Measurements from ENCODE around the gene CCNF. TPM values are rescaled to one million over a fixed set of nuclear protein-coding genes. Genes with fewer than 3 reads are reported as not detected.

The CCNF gene
- total RNA-seq, 1 donor = 4.8 TPM

DNA sequence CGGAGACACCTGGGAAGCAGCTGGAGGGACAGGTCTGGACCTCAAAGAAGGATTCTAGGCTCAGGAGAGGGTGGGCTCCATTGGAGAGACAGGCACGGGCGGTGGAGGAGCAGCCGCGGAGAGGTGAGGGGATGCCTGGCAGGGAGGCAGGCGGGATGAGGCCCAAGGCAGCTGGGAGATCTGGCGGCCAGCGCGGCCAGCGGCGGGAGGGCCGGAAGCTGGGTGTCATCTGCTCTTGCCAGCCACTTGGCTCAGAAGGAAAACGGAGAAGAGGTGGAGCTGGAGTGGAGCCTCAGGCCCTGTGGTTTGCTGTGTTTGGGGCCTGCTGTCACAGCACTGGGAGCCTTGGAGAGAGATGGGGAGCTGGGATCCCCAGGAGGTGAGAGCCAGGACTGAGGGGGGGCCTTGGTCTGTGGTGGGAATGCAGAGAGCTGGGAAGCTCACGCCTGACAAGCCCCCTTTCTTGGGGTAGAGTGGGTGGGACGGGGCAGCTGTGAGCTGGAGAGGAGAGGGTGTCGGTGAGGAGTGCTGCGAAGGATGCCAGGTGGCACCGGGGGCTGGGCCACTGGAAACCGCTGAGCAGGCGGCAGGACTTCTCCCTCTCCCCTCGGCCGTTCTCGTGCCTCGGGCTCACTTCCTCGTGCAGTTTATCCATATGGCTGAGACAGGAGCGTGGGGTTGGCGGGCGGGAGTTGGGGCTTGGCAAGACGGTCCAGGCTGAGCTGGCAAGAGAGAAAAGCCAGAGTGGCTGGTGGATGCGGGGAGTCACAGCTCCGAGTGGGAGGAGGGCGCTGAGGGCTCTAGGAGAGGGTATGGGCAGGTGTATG, 53.7 kb downstream of the CCNF start:
- DNase-seq (ENCODE audit: low read depth in 2 of 3, low spot score in 2 of 3) = no peak

DNA sequence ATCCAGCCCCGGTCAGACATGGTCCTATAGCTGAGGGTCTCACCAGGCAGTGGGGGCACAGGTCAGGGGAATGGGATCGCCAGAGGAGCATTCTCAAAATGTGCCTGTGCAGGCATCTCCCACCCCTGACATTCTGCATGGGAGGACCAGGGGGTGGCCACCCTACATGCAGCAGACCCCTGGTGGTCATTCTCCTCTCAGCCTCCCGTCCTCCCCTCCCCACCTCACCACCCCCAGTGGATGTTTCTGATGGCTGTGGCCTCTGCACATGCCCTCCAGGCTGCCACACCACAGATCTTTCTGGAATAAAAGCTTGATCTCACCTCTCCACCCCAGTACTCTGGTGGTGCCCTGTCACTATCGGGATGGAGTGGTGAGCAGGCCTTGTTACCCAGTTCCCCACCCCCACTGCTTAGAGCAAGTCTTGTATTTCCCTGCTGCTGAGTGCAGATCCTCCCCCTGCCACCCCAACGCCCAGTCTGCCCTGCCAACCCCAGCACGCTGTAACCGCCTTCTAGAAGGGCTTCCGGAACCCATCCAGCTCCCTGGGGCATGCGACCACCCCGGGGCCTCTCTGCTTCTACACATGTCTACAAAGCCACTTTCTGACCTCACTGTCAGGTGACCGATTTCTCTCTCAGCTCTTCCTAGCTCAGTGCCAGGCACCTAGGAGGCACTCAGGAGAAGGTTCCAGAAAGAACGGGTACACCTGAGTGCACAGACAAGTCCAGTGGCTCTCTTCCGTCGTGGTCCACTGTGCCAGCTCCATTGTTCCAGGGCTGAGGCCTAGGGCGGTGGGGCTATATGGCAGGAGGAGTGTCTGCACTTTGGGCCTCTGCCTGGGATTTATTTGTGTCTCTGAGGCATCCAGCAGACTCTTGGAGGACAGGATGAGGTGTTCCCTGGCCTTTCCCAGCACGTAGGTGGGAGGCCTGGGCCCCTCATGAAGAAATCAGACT, 55.0 kb downstream of the CCNF start:
- DNase-seq (ENCODE audit: low read depth in 2 of 3, low spot score in 2 of 3) = no peak

DNA sequence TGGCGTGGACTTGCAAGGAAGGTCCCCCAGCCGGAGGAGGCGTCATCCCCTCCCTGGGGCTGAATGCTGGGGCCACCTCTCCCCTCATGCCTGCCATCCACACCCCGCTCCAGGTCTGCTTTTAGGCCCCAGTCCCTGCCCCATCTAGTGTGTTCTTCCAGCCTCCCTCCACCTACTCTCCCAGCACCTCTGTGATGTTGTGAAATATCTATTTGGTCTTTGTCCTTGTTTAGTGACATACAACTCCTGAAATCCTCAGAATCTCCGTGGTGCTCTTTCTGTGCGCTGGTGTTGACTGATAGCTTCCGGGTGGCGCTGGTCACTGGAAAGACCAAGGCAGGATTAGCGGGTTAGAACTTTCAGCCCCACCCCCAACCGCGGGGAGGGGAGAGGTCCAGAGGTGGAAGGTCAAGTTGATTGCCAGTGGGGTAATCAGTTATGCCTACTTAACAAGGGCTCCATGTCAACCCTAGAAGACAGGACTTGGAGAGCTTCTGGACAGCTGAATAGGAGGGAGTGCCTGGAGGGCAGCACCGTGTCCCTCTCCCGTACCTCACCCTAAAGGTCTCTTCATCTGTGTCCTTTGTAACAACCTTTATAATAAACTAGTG, 55.8 kb downstream of the CCNF start:
- no peak for DNase-seq (ENCODE audit: low read depth in 2 of 3, low spot score in 2 of 3)

DNA sequence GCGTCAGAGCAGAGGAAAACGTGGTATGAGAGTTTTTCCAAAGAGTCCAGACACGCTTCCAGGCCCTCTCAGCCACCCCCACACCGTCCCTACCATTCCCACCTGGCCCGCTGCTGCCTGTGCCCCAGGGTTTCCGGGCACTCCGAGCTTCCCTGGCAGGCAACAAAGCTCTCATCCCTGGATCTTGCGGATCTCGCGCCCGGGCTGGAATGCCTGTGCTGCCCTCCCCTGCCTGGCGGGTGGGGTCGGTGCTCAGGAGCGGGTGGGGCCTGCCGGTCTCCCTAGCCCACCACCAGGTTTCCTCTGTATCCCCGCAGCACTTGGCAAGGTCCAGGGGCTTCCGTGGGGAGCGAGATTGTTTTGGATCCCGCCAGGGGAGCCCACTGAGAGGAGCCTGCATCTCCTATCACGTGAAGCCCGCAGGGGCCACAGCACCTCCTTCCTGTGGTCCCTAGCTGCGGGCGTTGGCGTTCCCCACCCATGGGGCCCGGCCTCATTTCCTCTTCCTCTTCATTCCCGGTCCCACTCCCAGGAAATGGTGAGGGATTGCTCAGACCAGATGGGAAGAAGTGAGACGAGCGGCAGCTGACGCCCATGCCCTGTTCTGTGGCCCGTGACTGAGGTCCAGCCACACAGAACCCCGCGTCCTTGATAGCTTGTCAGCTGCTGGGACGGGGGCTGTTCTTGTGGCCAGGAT, 56.7 kb downstream of the CCNF start:
- no peak for DNase-seq (ENCODE audit: low read depth in 2 of 3, low spot score in 2 of 3)

DNA sequence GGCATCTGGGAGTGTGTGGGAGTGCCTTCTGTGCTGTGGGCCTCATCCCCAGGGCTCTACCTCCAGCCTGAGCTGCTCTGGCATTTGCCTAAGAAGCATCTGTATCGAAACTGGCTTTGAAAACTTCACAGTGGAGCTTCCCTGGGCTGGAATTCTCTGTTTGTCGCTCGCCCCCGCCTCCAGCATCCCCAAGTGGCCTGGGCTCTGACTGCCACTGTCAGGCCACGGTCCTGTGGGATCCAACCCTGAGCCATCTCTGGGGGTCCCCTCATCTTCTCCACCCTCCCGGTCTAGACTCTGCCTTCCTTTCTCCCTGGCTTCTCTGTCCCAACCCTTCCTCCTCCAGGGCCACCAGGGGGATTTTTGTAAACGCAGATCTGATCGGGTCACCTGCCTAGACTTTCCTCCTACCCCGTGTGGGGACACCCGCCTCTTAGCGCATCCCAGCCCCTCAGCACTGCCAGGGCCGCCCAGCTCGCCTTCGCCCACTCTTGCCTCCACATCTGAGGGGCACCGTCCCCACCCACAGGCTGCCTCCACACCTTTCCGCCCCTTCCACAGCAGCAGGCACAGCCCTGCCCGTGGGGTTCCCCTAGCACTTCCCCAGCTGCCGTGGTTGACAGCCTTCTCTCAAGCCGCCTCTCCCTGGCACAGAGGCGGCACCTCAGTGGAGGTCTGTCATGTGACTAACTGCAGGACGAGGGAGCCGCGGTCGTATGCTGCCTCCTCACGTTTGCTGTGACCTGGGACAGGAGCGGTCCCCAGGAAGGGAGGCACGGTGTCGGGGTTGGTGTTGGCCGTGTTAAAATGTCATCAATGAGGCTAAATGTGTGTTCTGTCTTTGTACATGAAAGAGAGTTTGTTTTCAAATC, 57.6 kb downstream of the CCNF start:
- DNase-seq (ENCODE audit: low read depth in 2 of 3, low spot score in 2 of 3) = peak; percentile 54 to 82 (median 82)

DNA sequence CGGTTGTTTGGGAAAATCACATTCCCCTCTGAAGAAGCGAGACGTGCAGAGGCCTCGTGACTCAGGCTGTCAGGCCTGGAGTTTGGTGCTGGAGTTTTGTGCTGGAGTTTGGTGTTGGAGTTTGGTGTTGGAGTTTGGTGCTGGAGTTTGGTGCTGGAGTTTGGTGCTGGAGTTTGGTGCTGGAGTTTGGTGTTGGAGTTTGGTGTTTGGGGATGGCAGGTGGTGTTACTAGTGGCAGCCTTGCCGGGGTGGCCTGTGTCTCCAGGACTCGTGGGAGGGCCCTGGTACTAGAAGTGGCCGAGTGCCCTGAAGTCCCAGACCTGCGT, 58.2 kb downstream of the CCNF start:
- no peak for DNase-seq (ENCODE audit: low read depth in 2 of 3, low spot score in 2 of 3)

DNA sequence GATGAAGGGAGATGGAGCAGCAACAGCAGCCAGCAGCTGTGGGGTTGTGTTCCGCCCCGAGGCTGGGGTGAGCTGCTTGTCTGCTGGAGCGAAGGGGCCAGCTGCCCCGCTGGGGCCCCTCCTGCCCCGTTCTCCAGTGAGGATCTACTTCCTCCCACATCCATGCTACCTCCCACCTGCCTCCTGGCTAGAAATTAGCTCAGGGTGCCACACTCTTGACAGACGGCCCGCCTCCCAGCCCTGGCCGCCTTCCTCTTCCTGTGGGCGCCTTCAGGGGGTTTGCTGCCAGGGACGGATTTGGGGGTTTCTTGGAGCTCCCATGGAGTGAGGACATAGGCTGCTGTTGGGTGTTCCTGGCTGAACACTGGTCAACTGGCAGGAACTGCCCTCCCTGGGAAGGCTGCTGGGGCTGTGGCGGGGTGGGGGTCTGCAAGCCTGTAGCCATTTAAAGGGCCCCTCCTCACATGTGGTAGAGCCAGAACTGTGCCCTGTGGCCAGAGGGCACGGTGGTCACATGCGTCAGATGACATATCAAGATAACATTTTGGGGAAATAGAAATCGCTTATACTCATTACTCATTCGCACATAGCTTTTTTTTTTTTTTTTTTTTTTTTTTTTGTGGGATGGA, 58.8 kb downstream of the CCNF start:
- DNase-seq (ENCODE audit: low read depth in 2 of 3, low spot score in 2 of 3) = peak in 2 of 3 donors; percentile 81 to 86

DNA sequence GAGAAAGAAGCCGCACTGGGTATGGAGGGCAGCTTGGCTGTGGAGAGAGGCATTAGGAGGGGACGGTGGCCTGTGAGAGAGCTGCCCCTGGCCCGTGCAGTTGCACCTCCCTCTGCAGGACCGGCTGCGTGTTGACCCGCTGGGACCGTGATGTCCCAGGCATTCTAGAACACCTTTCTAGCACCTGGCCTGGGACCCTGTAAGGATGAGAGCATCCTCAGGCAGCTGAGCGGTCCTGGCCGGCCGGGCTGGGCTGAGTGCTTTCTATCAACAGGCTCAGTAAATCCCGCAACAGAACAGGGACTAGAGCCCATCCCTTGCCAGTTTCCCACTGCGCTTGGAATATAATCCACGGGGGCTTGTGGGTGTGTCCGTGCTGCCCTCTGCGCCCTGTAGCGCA, 60.3 kb downstream of the CCNF start:
- no peak for DNase-seq (ENCODE audit: low read depth in 2 of 3, low spot score in 2 of 3)

DNA sequence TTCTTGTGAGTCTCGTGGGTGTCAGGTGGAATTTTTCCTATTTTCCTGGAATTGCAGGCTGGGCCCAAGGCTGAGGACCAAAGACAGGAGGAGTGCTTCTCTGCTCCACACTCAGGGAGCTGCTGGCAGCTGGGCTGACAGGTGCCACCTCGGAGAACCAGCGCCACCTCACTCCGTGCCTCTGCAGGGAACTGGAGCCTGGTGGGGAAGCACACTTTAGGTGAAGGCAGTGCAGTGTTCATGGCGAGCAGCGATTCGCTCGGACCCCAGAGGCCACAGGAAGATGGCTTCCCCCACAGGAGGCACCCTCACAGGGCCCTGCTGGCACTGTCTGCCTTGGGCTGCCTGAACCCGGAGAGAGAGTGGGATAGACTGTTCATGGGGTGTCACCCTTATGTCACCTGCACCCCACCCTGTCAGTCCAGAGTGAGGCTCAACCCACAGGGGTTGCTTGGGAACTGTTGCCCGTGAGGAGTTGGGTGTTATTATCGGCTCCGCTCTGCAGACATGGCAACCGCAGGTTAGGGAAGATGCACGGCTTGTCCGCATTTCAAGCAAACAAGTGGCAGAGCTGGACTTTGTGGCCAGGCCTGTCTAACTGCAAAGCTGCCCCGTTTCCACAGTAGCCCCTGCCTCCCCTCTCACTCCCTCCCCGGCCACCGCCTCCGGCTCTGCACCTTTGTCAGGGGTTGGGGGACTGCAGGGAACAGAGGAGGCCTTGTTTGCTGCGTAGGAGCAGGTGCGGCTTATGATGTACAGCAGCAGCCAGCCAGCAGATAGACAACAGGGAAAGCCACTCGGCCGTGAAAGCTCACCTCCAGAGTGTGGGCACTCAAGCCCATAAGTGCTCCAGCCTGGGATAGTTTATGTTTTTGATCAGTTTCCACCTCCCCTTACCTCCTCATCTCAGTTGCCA, 61.2 kb downstream of the CCNF start:
- no peak for DNase-seq (ENCODE audit: low read depth in 2 of 3, low spot score in 2 of 3)

DNA sequence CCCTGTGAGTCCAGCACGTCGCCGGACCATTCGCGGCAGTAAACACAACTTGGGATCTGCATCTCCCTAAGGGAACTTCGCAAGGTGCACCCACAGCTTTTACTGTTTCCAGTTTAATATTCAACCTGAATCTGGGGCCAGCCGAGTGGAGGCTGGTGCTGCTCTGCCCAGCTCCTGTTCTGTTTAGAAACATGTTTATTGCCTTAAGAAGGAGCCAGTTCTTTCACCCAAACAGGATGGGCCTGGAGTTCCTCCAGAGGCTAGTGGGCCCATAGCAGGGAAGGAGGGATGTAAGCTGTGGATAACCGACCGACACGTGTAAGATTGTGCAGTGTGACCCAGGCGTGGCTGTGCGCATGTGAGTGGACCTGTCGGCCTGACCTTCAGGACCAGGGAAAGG, 63.0 kb downstream of the CCNF start:
- DNase-seq (ENCODE audit: low read depth in 2 of 3, low spot score in 2 of 3) = no peak

DNA sequence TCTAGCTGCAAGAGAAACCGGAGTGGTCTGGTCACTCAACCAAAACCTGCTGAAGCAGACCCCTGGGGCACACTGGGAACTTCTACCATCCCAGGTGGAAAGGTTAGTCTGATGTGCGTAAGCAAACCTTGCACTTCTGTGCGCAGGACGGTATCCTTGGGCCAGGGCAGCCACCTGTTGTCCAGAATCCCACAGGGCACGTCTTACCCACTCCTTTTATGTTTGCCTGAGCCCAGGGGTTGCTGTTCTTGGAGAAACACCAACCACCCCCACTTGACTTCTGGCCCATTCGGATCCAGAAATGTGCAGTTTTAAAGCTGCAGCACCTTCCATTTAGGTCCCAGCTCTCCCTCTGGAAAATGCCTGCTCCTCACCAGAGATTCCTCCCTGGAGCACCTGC, 64.4 kb downstream of the CCNF start:
- DNase-seq (ENCODE audit: low read depth in 2 of 3, low spot score in 2 of 3) = no peak

DNA sequence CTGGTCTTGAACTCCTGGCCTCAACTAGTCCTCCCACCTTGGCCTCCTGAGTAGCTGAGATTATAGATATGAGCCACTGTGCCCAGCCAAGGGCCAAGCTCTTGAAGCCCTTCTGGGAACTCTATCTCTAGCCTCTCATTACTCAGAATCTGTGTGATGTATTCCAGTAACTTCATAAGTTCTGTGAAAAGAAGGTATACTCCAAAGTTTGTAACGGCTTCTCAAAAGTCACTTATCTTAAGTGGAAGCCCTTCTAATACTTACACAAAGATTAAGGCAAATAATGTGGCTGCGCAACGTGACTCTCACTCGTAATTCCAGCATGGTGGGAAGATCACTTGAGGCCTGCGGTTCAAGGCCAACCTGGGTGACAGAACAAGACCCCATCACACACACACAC, 65.4 kb downstream of the CCNF start:
- no peak for DNase-seq (ENCODE audit: low read depth in 2 of 3, low spot score in 2 of 3)

DNA sequence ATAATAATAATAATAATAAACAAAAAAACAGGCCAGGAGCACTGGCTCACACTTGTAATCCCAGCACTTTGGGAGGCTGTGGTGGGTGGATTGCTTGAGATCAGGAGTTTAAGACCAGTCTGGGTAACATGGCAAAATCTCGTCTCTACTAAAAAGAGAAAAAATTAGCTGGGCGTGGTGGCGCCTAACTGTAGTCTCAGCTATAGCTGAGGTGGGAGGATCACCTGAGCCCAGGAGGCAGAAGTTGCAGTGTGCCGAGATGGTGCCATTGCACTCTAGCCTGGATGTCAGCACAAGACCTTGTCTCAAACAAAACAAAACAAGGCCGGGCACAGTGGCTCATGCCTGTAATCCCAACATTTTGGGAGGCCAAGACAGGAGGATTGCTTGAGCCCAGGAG, 65.8 kb downstream of the CCNF start:
- DNase-seq (ENCODE audit: low read depth in 2 of 3, low spot score in 2 of 3) = no peak

DNA sequence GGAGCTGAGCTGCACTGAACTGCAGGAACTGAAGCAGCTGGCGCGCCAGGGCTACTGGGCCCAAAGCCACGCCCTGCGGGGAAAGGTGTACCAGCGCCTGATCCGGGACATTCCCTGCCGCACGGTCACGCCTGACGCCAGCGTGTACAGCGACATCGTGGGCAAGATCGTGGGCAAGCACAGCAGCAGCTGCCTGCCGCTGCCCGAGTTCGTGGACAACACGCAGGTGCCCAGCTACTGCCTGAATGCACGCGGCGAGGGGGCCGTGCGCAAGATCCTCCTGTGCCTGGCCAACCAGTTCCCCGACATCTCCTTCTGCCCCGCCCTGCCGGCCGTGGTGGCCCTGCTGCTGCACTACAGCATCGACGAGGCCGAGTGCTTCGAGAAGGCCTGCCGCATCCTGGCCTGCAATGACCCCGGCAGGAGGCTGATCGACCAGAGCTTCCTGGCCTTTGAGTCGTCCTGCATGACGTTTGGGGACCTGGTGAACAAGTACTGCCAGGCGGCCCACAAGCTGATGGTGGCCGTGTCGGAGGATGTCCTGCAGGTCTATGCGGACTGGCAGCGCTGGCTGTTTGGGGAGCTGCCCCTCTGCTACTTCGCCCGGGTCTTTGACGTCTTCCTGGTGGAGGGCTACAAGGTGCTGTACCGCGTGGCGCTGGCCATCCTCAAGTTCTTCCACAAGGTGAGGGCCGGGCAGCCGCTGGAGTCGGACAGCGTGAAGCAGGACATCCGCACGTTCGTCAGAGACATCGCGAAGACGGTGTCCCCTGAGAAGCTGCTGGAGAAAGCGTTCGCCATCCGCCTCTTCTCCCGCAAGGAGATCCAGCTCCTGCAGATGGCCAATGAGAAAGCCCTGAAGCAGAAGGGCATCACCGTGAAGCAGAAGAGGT, 67.2 kb downstream of the CCNF start:
- no peak for DNase-seq (ENCODE audit: low read depth in 2 of 3, low spot score in 2 of 3)

DNA sequence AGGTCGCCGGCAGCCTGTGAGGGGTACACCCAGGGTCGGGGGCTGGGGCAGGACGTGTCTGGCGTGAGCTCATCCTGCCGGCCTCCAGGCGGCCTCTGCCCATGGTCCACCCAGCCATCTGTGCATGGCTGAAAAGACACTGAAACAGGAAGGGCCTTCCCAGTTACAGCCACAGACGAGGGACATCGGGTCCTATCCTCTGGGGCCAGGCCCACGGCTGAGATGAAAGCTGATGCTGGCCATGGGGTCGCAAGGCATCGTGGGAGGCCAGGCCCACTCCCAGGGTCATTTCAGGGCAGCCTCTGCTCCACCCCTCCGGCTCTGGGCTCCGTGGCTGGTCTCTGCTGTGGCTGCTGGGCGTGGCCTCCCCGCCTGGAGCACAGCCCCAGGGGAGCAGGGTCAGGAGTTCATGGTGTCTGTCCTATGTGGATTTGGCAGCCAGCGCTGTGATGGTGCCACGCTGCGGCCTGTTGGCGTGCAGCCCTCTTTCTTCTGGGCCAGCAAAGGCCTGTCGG, 67.9 kb downstream of the CCNF start:
- DNase-seq (ENCODE audit: low read depth in 2 of 3, low spot score in 2 of 3) = no peak

DNA sequence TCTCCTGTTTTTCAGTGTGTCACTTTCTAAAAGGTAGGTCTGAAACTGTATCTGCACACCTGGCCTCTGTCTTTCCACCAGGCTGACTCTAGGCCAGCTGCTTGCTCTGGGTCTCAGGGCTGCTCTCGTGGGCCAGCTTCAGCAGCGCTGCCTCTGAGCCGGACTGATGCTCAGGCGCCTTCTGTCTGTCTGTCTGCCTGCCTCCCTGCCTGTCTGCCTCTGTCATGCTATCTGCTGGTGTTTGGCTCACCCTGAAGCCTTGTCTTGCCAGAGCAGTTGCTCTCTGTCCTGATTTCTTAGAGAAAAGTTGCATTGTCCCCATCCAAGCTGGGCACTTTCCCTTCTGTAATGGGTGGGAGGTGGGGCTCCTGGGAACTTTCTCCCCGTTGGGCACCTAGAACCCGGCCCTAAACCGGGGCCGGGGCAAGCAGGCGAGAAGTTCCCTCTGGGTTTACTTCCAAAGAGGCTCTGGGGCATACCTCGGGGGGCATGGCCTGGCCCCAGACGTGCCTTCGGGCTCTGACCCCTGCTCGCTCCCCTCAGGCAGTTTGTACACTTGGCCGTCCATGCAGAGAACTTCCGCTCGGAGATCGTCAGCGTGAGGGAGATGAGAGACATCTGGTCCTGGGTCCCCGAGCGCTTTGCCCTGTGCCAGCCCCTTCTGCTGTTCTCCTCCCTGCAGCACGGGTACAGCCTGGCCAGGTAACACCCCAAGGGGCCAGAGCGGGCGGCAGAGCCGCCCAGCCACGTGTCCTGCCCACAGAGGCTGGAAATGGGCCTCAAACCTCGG, 68.6 kb downstream of the CCNF start:
- no peak for DNase-seq (ENCODE audit: low read depth in 2 of 3, low spot score in 2 of 3)

Data from hematopoietic multipotent progenitor cell (in vitro differentiated cells).